GM10248 (cell line): ENCODE data around the gene MAPT.

Experiments used
- CTCF ChIA-PET: fragments of 300-600 bp; sonication (Branson Sonifier 250); formaldehyde crosslinking; extraction: SDS; loops from one replicate; lab custom pipeline; 2021; ENCODE audit warnings: antibody characterized with exemption; lab: Yijun Ruan, JAX
- POLR2A ChIA-PET: fragments of 350-650 bp; sonication (Branson Sonifier 250); formaldehyde crosslinking; extraction: SDS; loops from one replicate; lab custom pipeline; 2020; ENCODE audit warnings: antibody characterized with exemption; lab: Yijun Ruan, JAX
- DNase-seq: peaks from one replicate; pipeline ENCODE4 v3.0.0; 2012; ENCODE audit errors: extremely low spot score
- CTCF ChIP-seq: IDR thresholded peaks from 2 replicates; pipeline ENCODE4 v1.5.1; 2012; ENCODE audit warnings: mild to moderate bottlenecking, low read depth; ENCODE audit errors: extremely low read depth, missing control alignments, control extremely low read depth

MAPT gene

GRCh38 chr17:45997624-45998023 is 103.3 kb downstream of the MAPT start:
- CTCF ChIA-PET: interaction anchor here (1.2 to 1.3 kb wide), 2 partner anchors 15 to 216 kb away, joined by 3 to 5 read pairs; no protein-coding TSS in a partner anchor
- no peak for TF ChIP-seq CTCF
- POLR2A ChIA-PET: no interaction called here
- no peak for DNase-seq

GRCh38 chr17:45998987-45999899 is 104.9 kb downstream of the MAPT start, which contains the start of gene STH:
STH (plus strand) TSS chr17:45999250; CDS start chr17:45999280, 30 bp downstream.
- DNase-seq: no peak
- no peak for TF ChIP-seq CTCF
- ChIA-PET CTCF (interaction anchor here (1.3 to 5.4 kb wide), 4 partner anchors 12 to 45 kb away, joined by 3 to 29 read pairs (median 7); no protein-coding TSS in a partner anchor), POLR2A (no interaction called here)

- no peak for TF ChIP-seq CTCF
- CTCF ChIA-PET: interaction anchor here (1.4 to 5.4 kb wide), 4 partner anchors 13 to 186 kb away, joined by 3 to 29 read pairs (median 14); no protein-coding TSS in a partner anchor
- POLR2A ChIA-PET: no interaction called here
- no peak for DNase-seq
These were observed 105.5 kb downstream of the MAPT start for GRCh38 chr17:45999900-46000290.

GRCh38 chr17:46000292-46000691 is 105.9 kb downstream of the MAPT start:
- TF ChIP-seq CTCF: no peak
- ChIA-PET CTCF (interaction anchor here (1.4 to 5.5 kb wide), 6 partner anchors 12 to 215 kb away, joined by 3 to 47 read pairs (median 19); no protein-coding TSS in a partner anchor), POLR2A (no interaction called here)
- DNase-seq: no peak

- DNase-seq: no peak
- ChIA-PET CTCF (interaction anchor here (1.4 to 5.5 kb wide), 7 partner anchors 9 to 214 kb away, joined by 3 to 47 read pairs (median 18); no protein-coding TSS in a partner anchor), POLR2A (no interaction called here)
- no peak for TF ChIP-seq CTCF
These were observed 106.4 kb downstream of the MAPT start for GRCh38 chr17:46000757-46001156.
